ENCODE data around the gene TMEM132C. TPM values are rescaled to one million over a fixed set of nuclear protein-coding genes. Genes with fewer than 3 reads are reported as not detected.

TMEM132C gene
- under 0.01 and 0.16 TPM in 2 replicates for total RNA-seq

GRCh38 chr12:128267131-128267622, at the start of gene TMEM132C:
TMEM132C (plus strand) TSS chr12:128267170; CDS start chr12:128267403, 233 bp downstream.

